ENCODE measurements around the gene GAB2. TPM values are rescaled to one million over a fixed set of nuclear protein-coding genes. Genes with fewer than 3 reads are reported as not detected.
A peak's percentile ranks its signal among the peaks of the same experiment; 100 is the strongest.

GAB2 gene
- total RNA-seq, 4 donors from 2014 or later, result 14.0 to 41.3 (median 34.7) TPM

GRCh38 chr11:78427615-78428265 lies 10.1 kb upstream of the GAB2 start:
- peak overlapping the region in 1 of 4 donors; percentile 56 for H3K27ac ChIP-seq
- H3K36me3 ChIP-seq, result no peaks in the 10 kb centered on the region
- H3K9me3 ChIP-seq, result no peaks in the 10 kb centered on the region
- no peaks in the 10 kb centered on the region for H3K27me3 ChIP-seq
- DNase-seq, result no peak
- no peak for TF ChIP-seq POLR2A (IDR thresholded peaks at IDR 0.05)
- TF ChIP-seq, protein P1, sequence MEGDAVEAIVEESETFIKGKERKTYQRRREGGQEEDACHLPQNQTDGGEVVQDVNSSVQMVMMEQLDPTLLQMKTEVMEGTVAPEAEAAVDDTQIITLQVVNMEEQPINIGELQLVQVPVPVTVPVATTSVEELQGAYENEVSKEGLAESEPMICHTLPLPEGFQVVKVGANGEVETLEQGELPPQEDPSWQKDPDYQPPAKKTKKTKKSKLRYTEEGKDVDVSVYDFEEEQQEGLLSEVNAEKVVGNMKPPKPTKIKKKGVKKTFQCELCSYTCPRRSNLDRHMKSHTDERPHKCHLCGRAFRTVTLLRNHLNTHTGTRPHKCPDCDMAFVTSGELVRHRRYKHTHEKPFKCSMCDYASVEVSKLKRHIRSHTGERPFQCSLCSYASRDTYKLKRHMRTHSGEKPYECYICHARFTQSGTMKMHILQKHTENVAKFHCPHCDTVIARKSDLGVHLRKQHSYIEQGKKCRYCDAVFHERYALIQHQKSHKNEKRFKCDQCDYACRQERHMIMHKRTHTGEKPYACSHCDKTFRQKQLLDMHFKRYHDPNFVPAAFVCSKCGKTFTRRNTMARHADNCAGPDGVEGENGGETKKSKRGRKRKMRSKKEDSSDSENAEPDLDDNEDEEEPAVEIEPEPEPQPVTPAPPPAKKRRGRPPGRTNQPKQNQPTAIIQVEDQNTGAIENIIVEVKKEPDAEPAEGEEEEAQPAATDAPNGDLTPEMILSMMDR (IDR thresholded peaks at IDR 0.05), result no peak
- no peak overlapping the region for H3K4me3 ChIP-seq
- no peaks in the 10 kb centered on the region for H3K4me1 ChIP-seq

GRCh38 chr11:78426845-78427244 lies 9.2 kb upstream of the GAB2 start:
- DNase-seq, result no peak
- TF ChIP-seq, protein P1 (IDR thresholded peaks at IDR 0.05), result no peak
- TF ChIP-seq POLR2A (IDR thresholded peaks at IDR 0.05), result no peak
- Histone ChIP-seq H3K4me3 (no peak overlapping the region), H3K4me1 (no peaks in the 10 kb centered on the region), H3K9me3 (no peaks in the 10 kb centered on the region), H3K36me3 (no peaks in the 10 kb centered on the region), H3K27me3 (no peaks in the 10 kb centered on the region), H3K27ac (no peak overlapping the region)

DNA sequence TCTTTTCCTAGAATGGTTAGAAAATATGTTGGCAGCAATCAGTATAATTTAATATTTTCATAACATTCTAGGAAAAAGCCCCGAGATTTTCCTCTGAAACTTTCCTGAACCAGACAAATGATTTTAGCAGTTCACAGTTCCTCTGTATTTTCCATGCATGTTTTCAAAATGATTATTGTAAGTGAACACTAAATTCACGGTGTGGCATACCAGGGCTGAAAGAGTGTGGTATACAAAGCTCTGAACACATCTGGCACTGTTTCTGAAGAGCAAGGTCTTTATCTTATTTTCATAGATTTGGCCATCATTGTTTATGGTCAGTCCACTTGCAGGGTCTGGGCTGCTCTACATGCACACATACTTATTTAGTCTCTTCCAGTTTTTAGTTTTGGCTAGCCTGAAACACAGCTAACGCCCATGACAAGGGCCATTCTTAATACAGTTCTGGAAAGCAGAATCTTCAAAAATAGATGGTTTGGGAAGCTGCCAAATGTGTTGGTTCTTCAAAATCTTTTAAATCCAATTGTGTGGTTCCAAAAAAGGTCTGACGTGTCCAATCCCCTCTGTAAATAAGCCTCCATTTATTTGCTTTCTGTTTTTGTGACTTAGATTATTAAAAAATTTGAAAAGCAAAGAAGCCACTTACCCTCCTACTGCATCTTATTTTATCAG lies 7.9 kb upstream of the GAB2 start:
- H3K36me3 ChIP-seq, result no peaks in the 10 kb centered on the region
- DNase-seq, result no peak
- no peak overlapping the region for H3K4me3 ChIP-seq
- H3K4me1 ChIP-seq, result peaks cover 0 to 4% (median 0%) of the 10 kb centered on the region in 4 donors
- TF ChIP-seq, protein P1 (IDR thresholded peaks at IDR 0.05), result no peak
- no peak for TF ChIP-seq POLR2A (IDR thresholded peaks at IDR 0.05)
- peak overlapping the region in 2 of 4 donors; percentile 27 to 70 for H3K27ac ChIP-seq
- H3K9me3 ChIP-seq, result no peaks in the 10 kb centered on the region
- no peaks in the 10 kb centered on the region for H3K27me3 ChIP-seq

DNA sequence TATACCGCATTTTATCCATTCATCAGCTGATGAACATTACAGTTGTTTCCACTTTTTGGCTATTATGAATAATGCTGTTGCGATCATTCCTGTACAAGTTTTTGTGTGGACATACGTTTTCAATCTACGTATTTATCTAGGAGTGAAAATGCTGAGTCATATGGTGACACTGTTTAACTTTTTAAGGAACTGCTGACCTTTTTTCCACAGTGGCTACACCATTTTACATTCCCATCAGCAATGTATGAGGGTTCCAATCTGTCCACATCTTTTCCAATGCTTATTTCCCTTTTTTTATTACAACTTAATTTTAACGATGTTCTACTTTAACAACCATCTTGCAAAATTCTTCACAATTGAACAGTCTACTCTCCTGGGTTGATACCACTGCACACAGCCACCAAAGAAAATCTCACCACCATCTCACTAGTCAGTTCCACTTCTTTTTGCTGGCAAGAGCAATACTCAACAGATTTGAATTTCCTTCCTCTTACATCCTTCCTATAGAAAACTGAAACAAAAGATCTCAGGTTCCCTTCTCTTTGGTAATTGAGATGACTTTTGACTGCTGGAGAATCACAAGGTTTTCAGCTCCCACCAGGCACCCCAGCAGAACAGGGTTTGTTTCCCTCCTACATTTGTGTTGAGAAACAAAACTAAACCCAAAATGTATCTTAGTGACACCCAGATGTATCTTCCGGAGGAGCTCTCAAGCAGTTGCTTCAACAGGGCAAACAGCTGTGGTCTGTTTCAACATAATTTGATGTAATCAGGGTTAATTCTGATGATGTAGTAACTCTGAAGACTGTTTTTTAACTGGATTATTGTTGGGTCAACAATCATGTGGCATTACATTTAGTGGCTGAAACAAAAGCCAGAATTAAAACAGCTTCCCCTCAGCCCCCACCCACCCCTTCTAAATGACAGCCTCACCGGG lies 7.0 kb upstream of the GAB2 start:
- Histone ChIP-seq H3K36me3 (no peaks in the 10 kb centered on the region), H3K27ac (peak overlapping the region in 3 of 4 donors; percentile 20 to 70 (median 27)), H3K4me1 (peaks cover 0 to 13% (median 0%) of the 10 kb centered on the region in 4 donors), H3K9me3 (no peaks in the 10 kb centered on the region), H3K4me3 (no peak overlapping the region), H3K27me3 (no peaks in the 10 kb centered on the region)
- TF ChIP-seq, protein P1 (IDR thresholded peaks at IDR 0.05), result no peak
- TF ChIP-seq POLR2A (IDR thresholded peaks at IDR 0.05), result no peak
- DNase-seq, result no peak

GRCh38 chr11:78423241-78423640 lies 5.6 kb upstream of the GAB2 start:
- no peaks in the 10 kb centered on the region for H3K9me3 ChIP-seq
- no peak overlapping the region for H3K27ac ChIP-seq
- TF ChIP-seq, protein P1 (IDR thresholded peaks at IDR 0.05), result no peak
- TF ChIP-seq POLR2A (IDR thresholded peaks at IDR 0.05), result no peak
- H3K4me3 ChIP-seq, result no peak overlapping the region
- H3K27me3 ChIP-seq, result no peaks in the 10 kb centered on the region
- peaks cover 0 to 21% (median 2%) of the 10 kb centered on the region in 4 donors for H3K4me1 ChIP-seq
- no peaks in the 10 kb centered on the region for H3K36me3 ChIP-seq
- no peak for DNase-seq
